K562 (cell line): Measurements from ENCODE around the gene ZNF276. TPM values are rescaled to one million over a fixed set of nuclear protein-coding genes. Genes with fewer than 3 reads are reported as not detected.

Source experiments
- BMI1 ChIP-seq: fragments of 150-350 bp; IDR thresholded peaks from 2 replicates; pipeline ENCODE4 v1.6.1; 2014; ENCODE audit warnings: low read length
- CREB1 ChIP-seq, 2 experiments: sonication (generic) in 1 of 2; formaldehyde crosslinking in 1 of 2; IDR thresholded peaks; 2 replicates each; pipeline versions ENCODE4 v1.6.1 to v1.8.0; 2012 to 2022; ENCODE audit warnings: inconsistent platforms in 1 of 2, mild to moderate bottlenecking in 1 of 2, missing genetic modification reagents in 1 of 2, moderate library complexity in 1 of 2
- RAD21 ChIP-seq, 2 experiments: fragments of 250-450 bp in 1 of 2; fragments of 450-650 bp in 1 of 2; sonication (Bioruptor Pico) in 1 of 2; formaldehyde crosslinking in 1 of 2; IDR thresholded peaks in 1 of 2; conservative IDR thresholded peaks in 1 of 2; 2 replicates each; pipeline versions ENCODE4 v1.4.0 to v1.8.0; 2020 to 2022; ENCODE audit warnings: mild to moderate bottlenecking in 2 of 2, moderate library complexity in 1 of 2
- RBM22 ChIP-seq: fragments of 200-400 bp; formaldehyde crosslinking; IDR thresholded peaks from 2 replicates; pipeline ENCODE4 v1.6.1; 2018; ENCODE audit warnings: low read length, low read depth; ENCODE audit not compliant: poor library complexity, severe bottlenecking
- RCOR1 ChIP-seq, 2 experiments: IDR thresholded peaks; 2 replicates each; pipeline ENCODE4 v1.6.1; 2012; ENCODE audit warnings: low read depth in 2 of 2, low read length in 2 of 2, borderline replicate concordance in 1 of 2, improper control_type of control experiment in 1 of 2
- SMARCA5 ChIP-seq: fragments of 450-650 bp; IDR thresholded peaks from 2 replicates; pipeline ENCODE4 v1.6.1; 2016
- TEAD1 ChIP-seq, 2 experiments: fragments of 450-650 bp in 1 of 2; sonication (generic) in 1 of 2; formaldehyde crosslinking; IDR thresholded peaks; 2 replicates each; pipeline versions ENCODE4 v1.4.0 to v1.8.0; 2020 to 2022; ENCODE audit warnings: mild to moderate bottlenecking in 2 of 2, missing genetic modification reagents in 1 of 2
- ZFX ChIP-seq: sonication (generic); formaldehyde crosslinking; IDR thresholded peaks from 2 replicates; pipeline ENCODE4 v1.8.0; 2022; ENCODE audit warnings: mild to moderate bottlenecking, missing genetic modification reagents, moderate library complexity
- ZNF175 ChIP-seq: fragments of 200-800 bp; sonication (Bioruptor generic); IDR thresholded peaks from 2 replicates; pipeline ENCODE4 v1.6.1; 2016; ENCODE audit warnings: low read depth, mild to moderate bottlenecking, missing genetic modification characterization, missing compliant biosample characterization
- ZNF224 ChIP-seq: sonication (generic); formaldehyde crosslinking; IDR thresholded peaks from 2 replicates; pipeline ENCODE4 v1.8.0; 2022; ENCODE audit warnings: mild to moderate bottlenecking, missing genetic modification reagents
- ZNF354B ChIP-seq: fragments of 250-450 bp; sonication (Bioruptor Pico); IDR thresholded peaks from 2 replicates; pipeline ENCODE4 v1.4.0; 2020
- polyA plus RNA-seq, 8 experiments: library from polyadenylated mRNA; depleted of rRNA in 4 of 8; stranded (reverse) in 5 of 8; unstranded in 3 of 8; fragments of >200 nt; fragmentation: Nextera tagmentation in 2 of 8; fragmentation: Illumina TruSeq in 1 of 8; extraction: Ambion mirVana in 2 of 8; extraction: Trizol in 1 of 8; gene quantifications; 2 replicates each; pipeline versions ENCODE4 v1.2.1 to v1.2.3, GENCODE V29; 2011 to 2014; ENCODE audit warnings: inconsistent platforms in 1 of 8, missing spikeins in 1 of 8
- total RNA-seq, 7 experiments: library from RNA; depleted of rRNA in 6 of 7; stranded (reverse); fragments of >200 nt in 6 of 7; fragmentation: Illumina TruSeq in 2 of 7; extraction: Trizol in 2 of 7; gene quantifications; 2 replicates each; pipeline versions ENCODE4 v1.2.1 to v1.2.3, GENCODE V29; 2011 to 2021; ENCODE audit warnings: low replicate concordance in 1 of 7
- TF ChIP-seq, protein P1 (sequence below): fragments of 250-450 bp; sonication (Bioruptor Pico); IDR thresholded peaks from 2 replicates; pipeline ENCODE4 v1.8.0; 2022; ENCODE audit warnings: moderate library complexity, mild to moderate bottlenecking, inconsistent platforms
- TF ChIP-seq, protein P2 (sequence below): fragments of 250-450 bp; sonication (Bioruptor Pico); IDR thresholded peaks from 2 replicates; pipeline ENCODE4 v1.4.0; 2020; ENCODE audit warnings: mild to moderate bottlenecking
- TF ChIP-seq, protein P3 (sequence below): fragments of 200-800 bp; sonication (Bioruptor generic); IDR thresholded peaks from 2 replicates; pipeline ENCODE4 v1.6.1; 2017; ENCODE audit warnings: missing genetic modification characterization, missing compliant biosample characterization
- TF ChIP-seq, protein P4 (sequence below): fragments of 250-450 bp; sonication (Bioruptor Pico); IDR thresholded peaks from 2 replicates; pipeline ENCODE4 v1.8.0; 2021; ENCODE audit warnings: moderate library complexity, mild to moderate bottlenecking, inconsistent platforms
- TF ChIP-seq, protein P5 (sequence below): conservative IDR thresholded peaks from 2 replicates; pipeline ENCODE4 v1.6.1; 2011; ENCODE audit warnings: low read depth, mild to moderate bottlenecking, low read length; ENCODE audit not compliant: control insufficient read depth
- TF ChIP-seq, protein P6 (sequence below): IDR thresholded peaks from 2 replicates; pipeline ENCODE4 v1.6.1; 2014; ENCODE audit warnings: antibody characterized with exemption

Gene ZNF276
- total and polyA plus RNA-seq, 9 of the 15 experiments (the other 6 are each of a cell fraction or from before 2014, with no cell fraction given) = 0.49 to 43.9 (median 15.8) TPM

DNA sequence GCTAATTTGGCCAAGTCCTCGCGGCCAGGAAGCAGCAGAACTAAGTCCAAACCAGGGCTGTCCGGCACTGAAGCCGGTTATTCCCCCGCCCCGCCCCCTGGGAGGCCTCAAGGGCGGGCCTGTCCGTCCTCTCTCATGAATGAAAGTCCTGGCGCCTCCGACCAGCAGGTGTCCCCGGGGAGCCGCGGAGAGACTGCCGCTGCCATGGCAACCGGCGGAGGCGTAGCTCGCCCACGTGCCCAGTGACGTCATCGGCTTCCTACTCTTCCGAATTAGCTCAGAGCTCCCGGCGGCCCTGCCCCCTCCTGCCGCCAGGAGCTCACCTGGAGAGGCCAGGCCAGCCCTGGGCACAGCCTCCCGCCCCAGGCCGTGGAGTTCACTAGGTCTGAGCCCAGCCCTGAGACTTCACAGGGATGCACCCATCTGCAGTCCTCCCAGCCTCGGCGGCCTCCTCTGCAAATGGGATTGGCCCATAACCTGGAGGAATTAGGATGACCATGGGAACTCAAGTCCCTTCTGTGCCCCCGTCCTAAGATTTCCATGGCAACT, 21.2 kb upstream of the ZNF276 start (continued):
- TF ChIP-seq, protein P1, sequence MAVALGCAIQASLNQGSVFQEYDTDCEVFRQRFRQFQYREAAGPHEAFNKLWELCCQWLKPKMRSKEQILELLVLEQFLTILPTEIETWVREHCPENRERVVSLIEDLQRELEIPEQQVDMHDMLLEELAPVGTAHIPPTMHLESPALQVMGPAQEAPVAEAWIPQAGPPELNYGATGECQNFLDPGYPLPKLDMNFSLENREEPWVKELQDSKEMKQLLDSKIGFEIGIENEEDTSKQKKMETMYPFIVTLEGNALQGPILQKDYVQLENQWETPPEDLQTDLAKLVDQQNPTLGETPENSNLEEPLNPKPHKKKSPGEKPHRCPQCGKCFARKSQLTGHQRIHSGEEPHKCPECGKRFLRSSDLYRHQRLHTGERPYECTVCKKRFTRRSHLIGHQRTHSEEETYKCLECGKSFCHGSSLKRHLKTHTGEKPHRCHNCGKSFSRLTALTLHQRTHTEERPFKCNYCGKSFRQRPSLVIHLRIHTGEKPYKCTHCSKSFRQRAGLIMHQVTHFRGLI = peak; percentile 23; the same call in 1 of the 2 replicates
- TF ChIP-seq, protein P2, sequence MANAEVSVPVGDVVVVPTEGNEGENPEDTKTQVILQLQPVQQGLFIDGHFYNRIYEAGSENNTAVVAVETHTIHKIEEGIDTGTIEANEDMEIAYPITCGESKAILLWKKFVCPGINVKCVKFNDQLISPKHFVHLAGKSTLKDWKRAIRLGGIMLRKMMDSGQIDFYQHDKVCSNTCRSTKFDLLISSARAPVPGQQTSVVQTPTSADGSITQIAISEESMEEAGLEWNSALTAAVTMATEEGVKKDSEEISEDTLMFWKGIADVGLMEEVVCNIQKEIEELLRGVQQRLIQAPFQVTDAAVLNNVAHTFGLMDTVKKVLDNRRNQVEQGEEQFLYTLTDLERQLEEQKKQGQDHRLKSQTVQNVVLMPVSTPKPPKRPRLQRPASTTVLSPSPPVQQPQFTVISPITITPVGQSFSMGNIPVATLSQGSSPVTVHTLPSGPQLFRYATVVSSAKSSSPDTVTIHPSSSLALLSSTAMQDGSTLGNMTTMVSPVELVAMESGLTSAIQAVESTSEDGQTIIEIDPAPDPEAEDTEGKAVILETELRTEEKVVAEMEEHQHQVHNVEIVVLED (CRISPR knock-in tag) = 0 out of 2 replicates have a peak, but pooled peaks have one; percentile 38
- TF ChIP-seq, protein P3, sequence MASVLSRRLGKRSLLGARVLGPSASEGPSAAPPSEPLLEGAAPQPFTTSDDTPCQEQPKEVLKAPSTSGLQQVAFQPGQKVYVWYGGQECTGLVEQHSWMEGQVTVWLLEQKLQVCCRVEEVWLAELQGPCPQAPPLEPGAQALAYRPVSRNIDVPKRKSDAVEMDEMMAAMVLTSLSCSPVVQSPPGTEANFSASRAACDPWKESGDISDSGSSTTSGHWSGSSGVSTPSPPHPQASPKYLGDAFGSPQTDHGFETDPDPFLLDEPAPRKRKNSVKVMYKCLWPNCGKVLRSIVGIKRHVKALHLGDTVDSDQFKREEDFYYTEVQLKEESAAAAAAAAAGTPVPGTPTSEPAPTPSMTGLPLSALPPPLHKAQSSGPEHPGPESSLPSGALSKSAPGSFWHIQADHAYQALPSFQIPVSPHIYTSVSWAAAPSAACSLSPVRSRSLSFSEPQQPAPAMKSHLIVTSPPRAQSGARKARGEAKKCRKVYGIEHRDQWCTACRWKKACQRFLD (CRISPR knock-in tag) = peak; percentile 50; the same call in 1 of the 2 replicates
- 0 out of 2 replicates have a peak, but pooled peaks have one; percentile 33 for TF ChIP-seq ZFX (CRISPR knock-in tag)
- TF ChIP-seq, protein P4, sequence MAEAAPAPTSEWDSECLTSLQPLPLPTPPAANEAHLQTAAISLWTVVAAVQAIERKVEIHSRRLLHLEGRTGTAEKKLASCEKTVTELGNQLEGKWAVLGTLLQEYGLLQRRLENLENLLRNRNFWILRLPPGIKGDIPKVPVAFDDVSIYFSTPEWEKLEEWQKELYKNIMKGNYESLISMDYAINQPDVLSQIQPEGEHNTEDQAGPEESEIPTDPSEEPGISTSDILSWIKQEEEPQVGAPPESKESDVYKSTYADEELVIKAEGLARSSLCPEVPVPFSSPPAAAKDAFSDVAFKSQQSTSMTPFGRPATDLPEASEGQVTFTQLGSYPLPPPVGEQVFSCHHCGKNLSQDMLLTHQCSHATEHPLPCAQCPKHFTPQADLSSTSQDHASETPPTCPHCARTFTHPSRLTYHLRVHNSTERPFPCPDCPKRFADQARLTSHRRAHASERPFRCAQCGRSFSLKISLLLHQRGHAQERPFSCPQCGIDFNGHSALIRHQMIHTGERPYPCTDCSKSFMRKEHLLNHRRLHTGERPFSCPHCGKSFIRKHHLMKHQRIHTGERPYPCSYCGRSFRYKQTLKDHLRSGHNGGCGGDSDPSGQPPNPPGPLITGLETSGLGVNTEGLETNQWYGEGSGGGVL (CRISPR knock-in tag) = no peak
- no peak for TF ChIP-seq ZNF224
- peak in 1 of 2 experiments; percentile 74; a peak in 1 of 4 replicates for TF ChIP-seq RCOR1 (IDR thresholded peaks at IDR 0.05; ENCODE audit: borderline replicate concordance in 1 of 2, low read depth in 2 of 2, low read length in 2 of 2)
- TF ChIP-seq TEAD1 (CRISPR knock-in tag; IDR thresholded peaks at IDR 0.05) = peak in 1 of 2 experiments; percentile 71; a peak in 2 of 4 replicates
- TF ChIP-seq RBM22 = peak; percentile 98
- TF ChIP-seq SMARCA5 = no peak
- TF ChIP-seq ZNF175 (CRISPR knock-in tag) = 0 out of 2 replicates have a peak, but pooled peaks have one; percentile 55
- TF ChIP-seq CREB1 (IDR thresholded peaks at IDR 0.05) = peak; percentile 90
- TF ChIP-seq CREB1 (CRISPR knock-in tag; IDR thresholded peaks at IDR 0.05) = peak; percentile 95
- TF ChIP-seq, protein P5, sequence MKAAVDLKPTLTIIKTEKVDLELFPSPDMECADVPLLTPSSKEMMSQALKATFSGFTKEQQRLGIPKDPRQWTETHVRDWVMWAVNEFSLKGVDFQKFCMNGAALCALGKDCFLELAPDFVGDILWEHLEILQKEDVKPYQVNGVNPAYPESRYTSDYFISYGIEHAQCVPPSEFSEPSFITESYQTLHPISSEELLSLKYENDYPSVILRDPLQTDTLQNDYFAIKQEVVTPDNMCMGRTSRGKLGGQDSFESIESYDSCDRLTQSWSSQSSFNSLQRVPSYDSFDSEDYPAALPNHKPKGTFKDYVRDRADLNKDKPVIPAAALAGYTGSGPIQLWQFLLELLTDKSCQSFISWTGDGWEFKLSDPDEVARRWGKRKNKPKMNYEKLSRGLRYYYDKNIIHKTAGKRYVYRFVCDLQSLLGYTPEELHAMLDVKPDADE = 0 out of 2 replicates have a peak, but pooled peaks have one; percentile 39
- TF ChIP-seq RAD21 (CRISPR knock-in tag; conservative IDR thresholded peaks at IDR 0.05 in 1 of 2, IDR thresholded peaks at IDR 0.05 in 1 of 2) = peak; percentile 74 to 81
- TF ChIP-seq ZNF354B = no peak
- TF ChIP-seq, protein P6, sequence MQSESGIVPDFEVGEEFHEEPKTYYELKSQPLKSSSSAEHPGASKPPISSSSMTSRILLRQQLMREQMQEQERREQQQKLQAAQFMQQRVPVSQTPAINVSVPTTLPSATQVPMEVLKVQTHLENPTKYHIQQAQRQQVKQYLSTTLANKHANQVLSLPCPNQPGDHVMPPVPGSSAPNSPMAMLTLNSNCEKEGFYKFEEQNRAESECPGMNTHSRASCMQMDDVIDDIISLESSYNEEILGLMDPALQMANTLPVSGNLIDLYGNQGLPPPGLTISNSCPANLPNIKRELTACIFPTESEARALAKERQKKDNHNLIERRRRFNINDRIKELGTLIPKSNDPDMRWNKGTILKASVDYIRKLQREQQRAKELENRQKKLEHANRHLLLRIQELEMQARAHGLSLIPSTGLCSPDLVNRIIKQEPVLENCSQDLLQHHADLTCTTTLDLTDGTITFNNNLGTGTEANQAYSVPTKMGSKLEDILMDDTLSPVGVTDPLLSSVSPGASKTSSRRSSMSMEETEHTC = peak; percentile 74; the same call in 1 of the 2 replicates
- peak; percentile 98 for TF ChIP-seq BMI1
